Peyer's patch (tissue), 4 donors: ENCODE measurements around the gene TMIE. TPM values are rescaled to one million over a fixed set of nuclear protein-coding genes. Genes with fewer than 3 reads are reported as not detected.
A peak's percentile ranks its signal among the peaks of the same experiment; 100 is the strongest.

Experiments
- DNase-seq, 3 donors: peaks; one replicate each; pipeline ENCODE4 v3.0.0-alpha.2; 2017 to 2019
- H3K27ac ChIP-seq, 4 donors: fragments of 200-600 bp; sonication (generic); one replicate each; pipeline ENCODE4 v1.5.1; 2016 to 2019
- H3K27me3 ChIP-seq, 2 donors: fragments of 200-600 bp; sonication (generic); one replicate each; pipeline ENCODE4 v1.5.1; 2019
- H3K36me3 ChIP-seq, 3 donors: fragments of 200-600 bp; sonication (generic); one replicate each; pipeline ENCODE4 v1.5.1; 2016 to 2019
- H3K4me1 ChIP-seq, 4 donors: fragments of 200-600 bp; sonication (generic); one replicate each; pipeline ENCODE4 v1.5.1; 2016 to 2019
- H3K4me3 ChIP-seq, 4 donors: fragments of 200-600 bp; sonication (generic); 1 replicate in 3 of 4; 2 replicates in 1 of 4; pipeline ENCODE4 v1.5.1; 2016 to 2019; ENCODE audit warnings: mild to moderate bottlenecking in 1 of 4
- H3K9me3 ChIP-seq, 4 donors: fragments of 200-600 bp; sonication (generic); one replicate each; pipeline ENCODE4 v1.5.1; 2016 to 2019; ENCODE audit warnings: mild to moderate bottlenecking in 1 of 4
- CTCF ChIP-seq, 6 experiments: fragments of 450-650 bp in 4 of 6; fragments of 200-600 bp in 2 of 6; sonication (generic) in 1 of 6; IDR thresholded peaks; one replicate each; pipeline ENCODE4 v1.5.1; 2017 to 2019; ENCODE audit warnings: antibody characterized with exemption in 6 of 6, mild to moderate bottlenecking in 3 of 6, moderate library complexity in 1 of 6
- POLR2A ChIP-seq, 2 donors: fragments of 450-650 bp; IDR thresholded peaks; one replicate each; pipeline ENCODE4 v1.5.1; 2017; ENCODE audit warnings: antibody characterized with exemption in 2 of 2, mild to moderate bottlenecking in 2 of 2, moderate library complexity in 2 of 2
- total RNA-seq, 4 donors: library from RNA; depleted of rRNA; stranded (reverse); fragments of >200 nt; gene quantifications; one replicate each; pipeline ENCODE4 v1.1.0, GENCODE V29; 2016

TMIE gene
- total RNA-seq, 4 donors from 2014 or later: 1.3 TPM; not detected in 3

DNA sequence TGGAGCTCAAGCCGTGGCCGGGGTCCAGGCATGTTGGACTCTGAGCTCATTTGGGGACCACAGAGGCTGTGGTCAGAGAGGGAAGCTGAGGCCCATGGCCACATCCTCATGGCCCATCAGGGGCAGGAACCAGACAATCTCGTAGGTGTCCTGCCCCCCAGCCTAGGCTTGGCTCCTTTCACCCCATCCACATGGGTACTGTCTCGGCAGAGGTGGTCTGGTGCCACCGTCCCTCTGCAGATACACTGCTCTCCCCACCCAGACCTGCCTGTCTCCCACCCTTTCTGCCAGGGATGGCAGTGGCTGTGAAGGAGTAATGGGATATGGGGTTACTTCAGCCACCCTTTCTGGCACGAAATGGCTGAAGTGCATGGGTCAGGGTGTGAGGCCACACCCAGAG, 8.5 kb downstream of the TMIE start:
- H3K27me3 ChIP-seq: no peaks in the 10 kb centered on the region
- no peaks in the 10 kb centered on the region for H3K4me1 ChIP-seq
- no peak overlapping the region for H3K27ac ChIP-seq
- H3K9me3 ChIP-seq: no peaks in the 10 kb centered on the region
- no peaks in the 10 kb centered on the region for H3K36me3 ChIP-seq
- peak in 2 of 3 donors; percentile 26 to 30 for DNase-seq
- TF ChIP-seq CTCF (IDR thresholded peaks at IDR 0.05): no peak
- TF ChIP-seq POLR2A (IDR thresholded peaks at IDR 0.05): no peak
- no peak overlapping the region for H3K4me3 ChIP-seq

DNA sequence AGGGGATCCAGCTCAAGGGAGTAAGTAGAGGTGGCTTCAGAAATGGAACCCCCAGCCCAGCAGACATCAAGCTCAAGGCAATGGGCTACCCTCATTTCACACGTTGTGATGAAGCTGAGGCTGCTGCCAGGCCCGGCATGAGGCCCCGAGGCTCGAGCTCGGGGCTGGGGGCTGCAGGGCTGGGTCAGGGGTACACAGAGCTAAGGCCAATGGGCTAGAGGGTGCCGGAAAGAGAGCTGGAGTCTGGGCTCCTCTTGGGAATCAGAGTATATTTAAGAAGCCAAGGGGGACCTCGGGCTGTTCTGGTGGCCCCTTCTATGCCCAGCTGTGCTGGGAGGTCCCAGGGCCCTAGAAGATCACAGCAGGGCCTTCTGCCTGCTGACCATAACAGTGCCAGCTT, 9.0 kb downstream of the TMIE start:
- Histone ChIP-seq H3K4me1 (no peaks in the 10 kb centered on the region), H3K4me3 (no peak overlapping the region), H3K27ac (no peak overlapping the region), H3K36me3 (no peaks in the 10 kb centered on the region), H3K9me3 (no peaks in the 10 kb centered on the region), H3K27me3 (no peaks in the 10 kb centered on the region)
- DNase-seq: peak in 2 of 3 donors; percentile 13 to 25
- TF ChIP-seq POLR2A (IDR thresholded peaks at IDR 0.05): no peak
- no peak for TF ChIP-seq CTCF (IDR thresholded peaks at IDR 0.05)

DNA sequence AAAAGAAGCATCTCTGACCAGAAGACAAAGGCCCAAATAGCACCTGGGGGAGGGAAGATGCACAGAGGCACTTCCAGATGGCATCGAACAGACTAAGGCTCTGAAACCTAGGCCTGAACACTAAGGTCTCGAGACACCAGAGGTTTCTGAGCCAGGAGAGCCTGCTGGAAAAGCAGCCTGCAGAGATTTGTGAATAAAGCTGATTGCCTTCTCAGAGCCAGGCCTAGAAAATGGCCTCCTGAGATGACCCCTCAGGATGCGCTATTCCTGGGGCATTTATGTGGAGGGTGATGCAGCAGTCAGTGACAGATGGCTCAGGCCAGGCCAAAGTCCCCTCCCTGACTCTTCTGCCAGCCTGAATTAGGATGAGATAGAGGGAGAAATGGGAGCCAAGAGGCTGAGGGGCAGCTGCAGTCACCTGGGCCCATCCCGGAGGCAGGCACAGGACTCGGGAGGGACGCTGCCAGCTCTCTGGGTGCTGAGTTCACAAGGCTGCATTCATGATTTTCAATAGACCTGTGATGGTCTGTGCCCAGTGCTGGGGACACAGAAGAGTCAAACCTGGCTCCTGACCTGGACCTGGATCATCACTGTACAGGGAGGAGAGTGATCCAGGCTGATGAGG, 9.6 kb downstream of the TMIE start:
- Histone ChIP-seq H3K9me3 (no peaks in the 10 kb centered on the region), H3K36me3 (no peaks in the 10 kb centered on the region), H3K4me1 (no peaks in the 10 kb centered on the region), H3K4me3 (no peak overlapping the region), H3K27me3 (no peaks in the 10 kb centered on the region), H3K27ac (no peak overlapping the region)
- TF ChIP-seq CTCF (IDR thresholded peaks at IDR 0.05): no peak
- no peak for TF ChIP-seq POLR2A (IDR thresholded peaks at IDR 0.05)
- DNase-seq: peak in 2 of 3 donors; percentile 26 to 35

- Histone ChIP-seq H3K4me1 (no peaks in the 10 kb centered on the region), H3K9me3 (no peaks in the 10 kb centered on the region), H3K4me3 (no peak overlapping the region), H3K36me3 (no peaks in the 10 kb centered on the region), H3K27ac (no peak overlapping the region), H3K27me3 (no peaks in the 10 kb centered on the region)
- DNase-seq: peak in 1 of 3 donors; percentile 28
- no peak for TF ChIP-seq POLR2A (IDR thresholded peaks at IDR 0.05)
- no peak for TF ChIP-seq CTCF (IDR thresholded peaks at IDR 0.05)
Measured at GRCh38 chr3:46711305-46711704, 10.1 kb downstream of the TMIE start.

DNA sequence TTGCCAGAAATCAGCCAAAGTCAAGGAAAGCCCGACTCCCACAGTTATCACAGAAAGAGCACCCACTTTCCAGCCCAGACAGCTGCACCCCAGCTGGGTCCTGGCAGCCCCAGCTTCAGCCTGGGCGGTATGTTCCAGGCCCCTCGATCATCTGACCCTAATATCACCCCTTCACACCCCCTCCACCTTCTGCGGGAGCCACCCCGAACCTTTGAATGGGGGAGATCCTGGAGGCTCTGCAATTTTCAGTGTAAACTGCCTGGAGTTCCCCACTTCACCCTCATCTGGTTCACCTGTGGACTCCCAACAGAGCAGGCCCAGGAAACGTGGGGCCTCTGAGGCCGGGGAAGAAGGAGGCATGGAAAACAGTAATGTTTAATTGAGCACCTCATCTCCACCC, 10.6 kb downstream of the TMIE start:
- Histone ChIP-seq H3K4me3 (no peak overlapping the region), H3K4me1 (no peaks in the 10 kb centered on the region), H3K27me3 (no peaks in the 10 kb centered on the region), H3K36me3 (no peaks in the 10 kb centered on the region), H3K9me3 (no peaks in the 10 kb centered on the region), H3K27ac (no peak overlapping the region)
- TF ChIP-seq POLR2A (IDR thresholded peaks at IDR 0.05): no peak
- TF ChIP-seq CTCF (IDR thresholded peaks at IDR 0.05): no peak
- DNase-seq: no peak
